ENCODE measurements around the gene JAG2. TPM values are rescaled to one million over a fixed set of nuclear protein-coding genes. Genes with fewer than 3 reads are reported as not detected.

JAG2 gene
- total RNA-seq, 1 experiment from 2014 or later = 12.2 TPM

DNA sequence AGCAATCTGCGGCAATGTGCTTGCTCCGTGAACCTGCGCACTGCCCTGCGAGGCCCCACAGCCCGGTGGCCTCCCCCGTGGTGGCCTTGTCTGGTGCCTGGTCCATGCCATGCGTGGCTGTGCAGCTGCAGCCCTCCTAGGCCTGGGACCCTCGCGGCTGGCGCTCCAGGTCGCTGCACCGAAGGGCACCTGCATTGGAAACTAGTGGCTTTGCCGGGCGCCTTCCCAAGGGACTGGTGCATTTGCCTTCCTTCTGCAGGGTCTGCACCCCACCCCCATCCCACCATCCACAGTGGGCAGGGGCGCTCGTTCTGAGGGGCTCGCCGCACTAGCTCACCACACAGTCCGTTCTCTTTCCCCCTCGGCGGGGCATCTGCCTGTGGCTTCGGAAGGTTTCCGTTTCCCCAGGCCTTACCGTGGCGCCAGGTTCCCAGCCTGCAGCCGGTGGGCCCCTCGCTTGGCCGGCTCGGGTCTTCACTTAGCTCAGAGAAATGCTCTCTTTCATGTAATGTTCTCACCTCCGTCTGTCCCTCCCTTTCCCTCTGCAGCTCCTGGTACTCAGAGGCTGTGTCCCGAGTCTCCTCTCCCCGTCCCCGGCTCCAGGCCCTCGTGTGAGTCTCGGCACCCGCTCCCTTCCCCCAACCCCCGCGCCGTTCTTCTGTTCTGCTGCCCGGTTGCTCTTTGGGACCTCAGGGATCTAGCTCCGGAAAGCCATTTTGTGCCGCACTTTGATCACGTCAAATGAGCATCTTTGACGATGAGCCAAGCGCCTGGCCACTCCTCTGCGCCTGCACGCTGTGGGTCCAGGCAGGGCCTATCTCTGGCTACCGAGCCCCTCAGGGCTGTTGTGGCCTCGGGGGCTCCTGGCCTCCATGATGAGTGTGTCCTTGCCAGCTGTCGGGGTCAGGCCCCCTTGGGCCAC is 31.9 kb downstream of the JAG2 start:
- DNase-seq (ENCODE audit: low spot score) (no peak), ATAC-seq (peak; percentile 18; the same call in 1 of the 2 replicates)
- Mint-ChIP-seq H3K4me3 (no peak overlapping the region), H3K27ac (no peak overlapping the region), H3K4me1 (no peaks in the 10 kb centered on the region), H3K36me3 (peaks cover 16% of the 10 kb centered on the region), H3K9me3 (peaks cover 20% of the 10 kb centered on the region), H3K27me3 (ENCODE audit: low read depth) (no peaks in the 10 kb centered on the region)
- CTCF ChIA-PET = interaction anchor here (0.9 to 2.1 kb wide), 8 partner anchors 9 to 64 kb away, joined by 3 to 14 read pairs (median 4); no protein-coding TSS in a partner anchor
- no peak for TF ChIP-seq FOXP4 (CRISPR knock-in tag; IDR thresholded peaks at IDR 0.05)
- no peak for TF ChIP-seq TCF7 (CRISPR knock-in tag; IDR thresholded peaks at IDR 0.05; ENCODE audit: low read depth)
- TF ChIP-seq HMGA2 (CRISPR knock-in tag; IDR thresholded peaks at IDR 0.05) = no peak
- TF ChIP-seq IRF1 (CRISPR knock-in tag; IDR thresholded peaks at IDR 0.05) = no peak
- TF ChIP-seq TP53 (CRISPR knock-in tag; IDR thresholded peaks at IDR 0.05) = no peak
- TF ChIP-seq, protein P1, sequence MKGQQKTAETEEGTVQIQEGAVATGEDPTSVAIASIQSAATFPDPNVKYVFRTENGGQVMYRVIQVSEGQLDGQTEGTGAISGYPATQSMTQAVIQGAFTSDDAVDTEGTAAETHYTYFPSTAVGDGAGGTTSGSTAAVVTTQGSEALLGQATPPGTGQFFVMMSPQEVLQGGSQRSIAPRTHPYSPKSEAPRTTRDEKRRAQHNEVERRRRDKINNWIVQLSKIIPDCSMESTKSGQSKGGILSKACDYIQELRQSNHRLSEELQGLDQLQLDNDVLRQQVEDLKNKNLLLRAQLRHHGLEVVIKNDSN (CRISPR knock-in tag; IDR thresholded peaks at IDR 0.05) = no peak
- TF ChIP-seq SMAD4 (CRISPR knock-in tag; IDR thresholded peaks at IDR 0.05) = no peak
- TF ChIP-seq, protein P2, sequence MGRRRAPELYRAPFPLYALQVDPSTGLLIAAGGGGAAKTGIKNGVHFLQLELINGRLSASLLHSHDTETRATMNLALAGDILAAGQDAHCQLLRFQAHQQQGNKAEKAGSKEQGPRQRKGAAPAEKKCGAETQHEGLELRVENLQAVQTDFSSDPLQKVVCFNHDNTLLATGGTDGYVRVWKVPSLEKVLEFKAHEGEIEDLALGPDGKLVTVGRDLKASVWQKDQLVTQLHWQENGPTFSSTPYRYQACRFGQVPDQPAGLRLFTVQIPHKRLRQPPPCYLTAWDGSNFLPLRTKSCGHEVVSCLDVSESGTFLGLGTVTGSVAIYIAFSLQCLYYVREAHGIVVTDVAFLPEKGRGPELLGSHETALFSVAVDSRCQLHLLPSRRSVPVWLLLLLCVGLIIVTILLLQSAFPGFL (CRISPR knock-in tag; IDR thresholded peaks at IDR 0.05; ENCODE audit: borderline replicate concordance) = no peak
- no peak for TF ChIP-seq JUN (CRISPR knock-in tag; IDR thresholded peaks at IDR 0.05)
- TF ChIP-seq CBFB (CRISPR knock-in tag; IDR thresholded peaks at IDR 0.05; ENCODE audit: low read depth) = no peak
- TF ChIP-seq, protein P3, sequence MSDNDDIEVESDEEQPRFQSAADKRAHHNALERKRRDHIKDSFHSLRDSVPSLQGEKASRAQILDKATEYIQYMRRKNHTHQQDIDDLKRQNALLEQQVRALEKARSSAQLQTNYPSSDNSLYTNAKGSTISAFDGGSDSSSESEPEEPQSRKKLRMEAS (CRISPR knock-in tag; IDR thresholded peaks at IDR 0.05) = no peak
- TF ChIP-seq, protein P4, sequence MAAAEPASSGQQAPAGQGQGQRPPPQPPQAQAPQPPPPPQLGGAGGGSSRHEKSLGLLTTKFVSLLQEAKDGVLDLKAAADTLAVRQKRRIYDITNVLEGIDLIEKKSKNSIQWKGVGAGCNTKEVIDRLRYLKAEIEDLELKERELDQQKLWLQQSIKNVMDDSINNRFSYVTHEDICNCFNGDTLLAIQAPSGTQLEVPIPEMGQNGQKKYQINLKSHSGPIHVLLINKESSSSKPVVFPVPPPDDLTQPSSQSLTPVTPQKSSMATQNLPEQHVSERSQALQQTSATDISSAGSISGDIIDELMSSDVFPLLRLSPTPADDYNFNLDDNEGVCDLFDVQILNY (CRISPR knock-in tag; IDR thresholded peaks at IDR 0.05) = no peak
- no peak for TF ChIP-seq GTF2I (CRISPR knock-in tag; conservative IDR thresholded peaks at IDR 0.05)
- no peak for TF ChIP-seq NR2C2 (CRISPR knock-in tag; IDR thresholded peaks at IDR 0.05)
- no peak for TF ChIP-seq EMX1 (CRISPR knock-in tag; IDR thresholded peaks at IDR 0.05)
- TF ChIP-seq, protein P5, sequence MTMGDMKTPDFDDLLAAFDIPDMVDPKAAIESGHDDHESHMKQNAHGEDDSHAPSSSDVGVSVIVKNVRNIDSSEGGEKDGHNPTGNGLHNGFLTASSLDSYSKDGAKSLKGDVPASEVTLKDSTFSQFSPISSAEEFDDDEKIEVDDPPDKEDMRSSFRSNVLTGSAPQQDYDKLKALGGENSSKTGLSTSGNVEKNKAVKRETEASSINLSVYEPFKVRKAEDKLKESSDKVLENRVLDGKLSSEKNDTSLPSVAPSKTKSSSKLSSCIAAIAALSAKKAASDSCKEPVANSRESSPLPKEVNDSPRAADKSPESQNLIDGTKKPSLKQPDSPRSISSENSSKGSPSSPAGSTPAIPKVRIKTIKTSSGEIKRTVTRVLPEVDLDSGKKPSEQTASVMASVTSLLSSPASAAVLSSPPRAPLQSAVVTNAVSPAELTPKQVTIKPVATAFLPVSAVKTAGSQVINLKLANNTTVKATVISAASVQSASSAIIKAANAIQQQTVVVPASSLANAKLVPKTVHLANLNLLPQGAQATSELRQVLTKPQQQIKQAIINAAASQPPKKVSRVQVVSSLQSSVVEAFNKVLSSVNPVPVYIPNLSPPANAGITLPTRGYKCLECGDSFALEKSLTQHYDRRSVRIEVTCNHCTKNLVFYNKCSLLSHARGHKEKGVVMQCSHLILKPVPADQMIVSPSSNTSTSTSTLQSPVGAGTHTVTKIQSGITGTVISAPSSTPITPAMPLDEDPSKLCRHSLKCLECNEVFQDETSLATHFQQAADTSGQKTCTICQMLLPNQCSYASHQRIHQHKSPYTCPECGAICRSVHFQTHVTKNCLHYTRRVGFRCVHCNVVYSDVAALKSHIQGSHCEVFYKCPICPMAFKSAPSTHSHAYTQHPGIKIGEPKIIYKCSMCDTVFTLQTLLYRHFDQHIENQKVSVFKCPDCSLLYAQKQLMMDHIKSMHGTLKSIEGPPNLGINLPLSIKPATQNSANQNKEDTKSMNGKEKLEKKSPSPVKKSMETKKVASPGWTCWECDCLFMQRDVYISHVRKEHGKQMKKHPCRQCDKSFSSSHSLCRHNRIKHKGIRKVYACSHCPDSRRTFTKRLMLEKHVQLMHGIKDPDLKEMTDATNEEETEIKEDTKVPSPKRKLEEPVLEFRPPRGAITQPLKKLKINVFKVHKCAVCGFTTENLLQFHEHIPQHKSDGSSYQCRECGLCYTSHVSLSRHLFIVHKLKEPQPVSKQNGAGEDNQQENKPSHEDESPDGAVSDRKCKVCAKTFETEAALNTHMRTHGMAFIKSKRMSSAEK (CRISPR knock-in tag; IDR thresholded peaks at IDR 0.05; ENCODE audit: borderline replicate concordance) = no peak
- TF ChIP-seq AFF4 (CRISPR knock-in tag; IDR thresholded peaks at IDR 0.05; ENCODE audit: borderline replicate concordance) = no peak
- TF ChIP-seq ZNF671 (CRISPR knock-in tag; IDR thresholded peaks at IDR 0.05) = no peak
- POLR2A ChIA-PET = no interaction called here

Measured in WTC11 (cell line).